HL-60 (cell line): ENCODE results near the gene LIME1.

Experiments used
- CTCF ChIP-seq: IDR thresholded peaks from one replicate; pipeline ENCODE4 v1.5.1; 2011; ENCODE audit warnings: low read length, control low read depth, inconsistent platforms; ENCODE audit not compliant: insufficient read depth
- GABPA ChIP-seq: IDR thresholded peaks from 2 replicates; pipeline ENCODE4 v1.6.1; 2012; ENCODE audit warnings: low read depth
- POLR2AphosphoS5 ChIP-seq: IDR thresholded peaks from 2 replicates; pipeline ENCODE4 v1.6.1; 2012; ENCODE audit warnings: low read depth
- SPI1 ChIP-seq: IDR thresholded peaks from 2 replicates; pipeline ENCODE4 v1.6.1; 2012; ENCODE audit warnings: low read depth, mild to moderate bottlenecking, borderline replicate concordance

DNA sequence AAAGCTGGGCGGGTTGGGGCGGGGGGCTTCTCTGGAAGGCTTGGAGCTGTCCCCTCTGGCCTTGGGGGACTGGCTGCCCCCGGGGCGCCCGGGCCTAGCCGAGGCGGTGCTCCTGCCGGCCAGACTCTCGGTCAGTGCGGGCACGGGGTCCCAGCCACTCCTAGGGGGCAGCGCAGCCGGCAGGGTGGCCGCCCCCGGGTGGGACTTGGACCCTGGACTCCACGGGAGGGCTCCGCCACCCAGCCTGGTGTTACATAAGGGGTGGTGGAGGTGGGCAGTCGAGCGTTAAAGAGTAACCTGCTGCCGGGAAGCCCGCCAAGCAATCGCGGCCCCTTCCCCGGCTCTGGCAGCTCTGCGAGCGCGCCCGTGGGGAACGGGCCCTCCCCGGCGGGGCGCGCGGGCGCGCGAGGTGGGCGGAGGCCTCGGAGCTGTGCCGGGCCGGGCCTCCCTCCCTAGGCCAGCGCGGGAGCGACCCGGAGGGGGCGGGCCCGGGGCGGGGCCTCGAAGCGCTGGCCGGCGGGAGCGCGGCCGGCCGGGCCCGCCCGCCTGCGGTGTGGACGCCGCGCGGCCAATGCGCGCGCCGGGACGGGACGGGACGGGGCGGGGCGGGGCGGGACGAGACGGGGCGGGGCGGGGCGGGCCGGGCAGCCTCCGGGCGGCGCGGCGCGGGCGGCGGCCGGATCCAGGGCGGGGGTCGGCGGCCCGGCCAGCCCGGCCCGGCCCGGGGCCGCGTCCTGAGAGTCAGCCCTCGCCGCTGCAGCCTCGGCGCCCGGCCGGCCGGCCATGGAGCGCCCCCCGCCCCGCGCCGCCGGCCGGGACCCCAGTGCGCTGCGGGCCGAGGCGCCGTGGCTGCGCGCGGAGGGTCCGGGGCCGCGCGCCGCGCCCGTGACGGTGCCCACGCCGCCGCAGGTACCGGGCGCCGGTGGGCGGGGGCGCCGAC lies 2.9 kb downstream of the LIME1 start, which contains the start of gene SLC2A4RG:
- TF ChIP-seq CTCF (no peak), POLR2AphosphoS5 (no peak), SPI1 (no peak), GABPA (no peak)
